ENCODE results near the gene KLHL30.

- no peak for TF ChIP-seq GATA3 (IDR thresholded peaks at IDR 0.05; ENCODE audit: low read depth, low read length)
- TF ChIP-seq GATA2 (IDR thresholded peaks at IDR 0.05; ENCODE audit: low read depth, low read length), result no peak
Measured at GRCh38 chr2:238168196-238169047, 30.0 kb downstream of the KLHL30 start.

Measured in SH-SY5Y (cell line).